Stimulated activated CD8-positive, alpha-beta memory T cell treated with anti-CD3 and anti-CD28 coated beads, Interleukin-12 subunit alpha, Interleukin-12 subunit beta, amount 100 ng/mL, for 1 hour (primary cell): ENCODE data around the gene ISCU.
"Not testable (repeated sequence)": the region's sequence is repeated elsewhere in the genome, so short reads cannot be mapped to it uniquely, and the experiment has no call there.

ENCODE experiments used
- DNase-seq: peaks from one replicate; pipeline ENCODE4 v3.0.0-alpha.2; 2020; ENCODE audit warnings: low read depth

The ISCU gene

GRCh38 chr12:108543652-108544051 lies 18.7 kb upstream of the ISCU start:
- DNase-seq = no peak

GRCh38 chr12:108547686-108548085 lies 14.7 kb upstream of the ISCU start:
- no peak for DNase-seq

GRCh38 chr12:108548954-108549521 lies 13.4 kb upstream of the ISCU start:
- no peak for DNase-seq

GRCh38 chr12:108551535-108551934 lies 10.9 kb upstream of the ISCU start:
- DNase-seq = no peak

GRCh38 chr12:108553799-108554198 lies 8.6 kb upstream of the ISCU start:
- DNase-seq = no peak

GRCh38 chr12:108555383-108555782 lies 7.0 kb upstream of the ISCU start:
- not testable (repeated sequence) for DNase-seq

- DNase-seq = no peak
Observed at GRCh38 chr12:108559007-108559655, 3.3 kb upstream of the ISCU start.

- DNase-seq = no peak
Observed at GRCh38 chr12:108559748-108560147, 2.6 kb upstream of the ISCU start.

GRCh38 chr12:108560321-108560721 lies 2.1 kb upstream of the ISCU start:
- no peak for DNase-seq

- peak; percentile 66 for DNase-seq
Observed at GRCh38 chr12:108560752-108561719, 1.4 kb upstream of the ISCU start, which contains the start of gene SART3. Gene SART3, minus strand, starts transcription at chr12:108561173. Its CDS starts 19 bp downstream, at chr12:108561154.

- no peak for DNase-seq
Observed at GRCh38 chr12:108561852-108562347, 496 bp upstream of the ISCU start.

- DNase-seq = peak; percentile 74
Observed at GRCh38 chr12:108563136-108563803, 874 bp downstream of the ISCU start.

- no peak for DNase-seq
Observed at GRCh38 chr12:108563804-108564151, 1.4 kb downstream of the ISCU start.

GRCh38 chr12:108564724-108565123 lies 2.3 kb downstream of the ISCU start:
- no peak for DNase-seq

- no peak for DNase-seq
Observed at GRCh38 chr12:108565146-108565545, 2.8 kb downstream of the ISCU start.

GRCh38 chr12:108565976-108566375 lies 3.6 kb downstream of the ISCU start:
- peak; percentile 40 for DNase-seq

GRCh38 chr12:108566452-108566851 lies 4.1 kb downstream of the ISCU start:
- no peak for DNase-seq

GRCh38 chr12:108567406-108568337 lies 5.3 kb downstream of the ISCU start:
- DNase-seq = no peak

- no peak for DNase-seq
Observed at GRCh38 chr12:108568338-108569154, 6.2 kb downstream of the ISCU start.
